ENCODE data around the gene FBXO38.

The FBXO38 gene

GRCh38 chr5:148384380-148384737, 601 bp downstream of the FBXO38 start:
- DNase-seq, result no peak

- no peak for DNase-seq
These were observed 1.3 kb downstream of the FBXO38 start for GRCh38 chr5:148385094-148385493.

GRCh38 chr5:148386041-148386440, 2.3 kb downstream of the FBXO38 start:
- DNase-seq, result no peak

- peak; percentile 73 for DNase-seq
These were observed 3.6 kb downstream of the FBXO38 start for GRCh38 chr5:148387325-148387724.

- DNase-seq, result no peak
These were observed 4.9 kb downstream of the FBXO38 start for GRCh38 chr5:148388696-148389095.

GRCh38 chr5:148390914-148391313, 7.2 kb downstream of the FBXO38 start:
- no peak for DNase-seq

- no peak for DNase-seq
These were observed 7.7 kb downstream of the FBXO38 start for GRCh38 chr5:148391422-148391821.

- DNase-seq, result no peak
These were observed 9.6 kb downstream of the FBXO38 start for GRCh38 chr5:148393390-148393741.

GRCh38 chr5:148394587-148395019, 10.8 kb downstream of the FBXO38 start:
- no peak for DNase-seq

- no peak for DNase-seq
These were observed 11.3 kb downstream of the FBXO38 start for GRCh38 chr5:148395031-148395430.

- DNase-seq, result no peak
These were observed 14.3 kb downstream of the FBXO38 start for GRCh38 chr5:148397968-148398595.

GRCh38 chr5:148398698-148399121, 15.0 kb downstream of the FBXO38 start:
- no peak for DNase-seq

- DNase-seq, result no peak
These were observed 17.8 kb downstream of the FBXO38 start for GRCh38 chr5:148401604-148402003.

- no peak for DNase-seq
These were observed 19.6 kb downstream of the FBXO38 start for GRCh38 chr5:148403344-148403743.

GRCh38 chr5:148406406-148406805, 22.6 kb downstream of the FBXO38 start:
- DNase-seq, result no peak

GRCh38 chr5:148408092-148408491, 24.3 kb downstream of the FBXO38 start:
- no peak for DNase-seq

- DNase-seq, result no peak
These were observed 28.4 kb downstream of the FBXO38 start for GRCh38 chr5:148412124-148412523.

- DNase-seq, result no peak
These were observed 31.1 kb downstream of the FBXO38 start for GRCh38 chr5:148414833-148415232.

- DNase-seq, result no peak
These were observed 32.7 kb downstream of the FBXO38 start for GRCh38 chr5:148416416-148416815.

GRCh38 chr5:148416921-148417320, 33.2 kb downstream of the FBXO38 start:
- no peak for DNase-seq

- no peak for DNase-seq
These were observed 34.8 kb downstream of the FBXO38 start for GRCh38 chr5:148418511-148418910.

- DNase-seq, result no peak
These were observed 37.9 kb downstream of the FBXO38 start for GRCh38 chr5:148421661-148422060.

GRCh38 chr5:148425808-148426207, 42.0 kb downstream of the FBXO38 start:
- no peak for DNase-seq

GRCh38 chr5:148426514-148426913, 42.8 kb downstream of the FBXO38 start:
- no peak for DNase-seq

- DNase-seq, result no peak
These were observed 43.7 kb downstream of the FBXO38 start for GRCh38 chr5:148427370-148428042.
